ENCODE measurements around the gene TCIRG1.

DNA sequence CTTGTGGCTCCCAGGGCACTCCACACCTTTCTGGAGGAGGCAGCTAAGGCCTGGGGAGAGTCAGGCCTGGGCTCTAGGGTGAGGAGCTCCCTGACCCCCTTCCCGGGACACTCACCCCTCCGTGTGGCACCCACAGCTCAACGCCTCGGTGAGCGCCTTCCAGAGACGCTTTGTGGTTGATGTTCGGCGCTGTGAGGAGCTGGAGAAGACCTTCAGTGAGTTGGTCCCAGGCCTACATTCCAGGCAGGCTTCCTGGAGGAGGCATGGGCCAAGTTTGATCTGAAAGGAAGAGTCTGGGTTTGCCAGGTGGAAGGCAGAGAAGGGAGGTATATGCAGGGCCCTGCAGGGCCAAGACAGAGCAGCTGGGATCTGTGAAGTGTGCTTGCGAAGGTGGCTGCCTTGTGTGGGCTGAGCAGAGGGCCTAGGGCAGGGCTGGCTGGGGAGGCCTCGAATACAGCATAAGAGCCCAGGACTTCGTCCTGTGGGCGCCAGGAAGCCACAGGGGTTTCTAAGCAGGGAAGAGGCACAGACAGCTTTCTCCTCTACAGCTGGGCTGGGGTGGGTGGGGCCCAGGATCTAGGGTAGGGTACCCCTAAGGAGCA is 2.9 kb downstream of the TCIRG1 start:
- TF ChIP-seq, protein P1, sequence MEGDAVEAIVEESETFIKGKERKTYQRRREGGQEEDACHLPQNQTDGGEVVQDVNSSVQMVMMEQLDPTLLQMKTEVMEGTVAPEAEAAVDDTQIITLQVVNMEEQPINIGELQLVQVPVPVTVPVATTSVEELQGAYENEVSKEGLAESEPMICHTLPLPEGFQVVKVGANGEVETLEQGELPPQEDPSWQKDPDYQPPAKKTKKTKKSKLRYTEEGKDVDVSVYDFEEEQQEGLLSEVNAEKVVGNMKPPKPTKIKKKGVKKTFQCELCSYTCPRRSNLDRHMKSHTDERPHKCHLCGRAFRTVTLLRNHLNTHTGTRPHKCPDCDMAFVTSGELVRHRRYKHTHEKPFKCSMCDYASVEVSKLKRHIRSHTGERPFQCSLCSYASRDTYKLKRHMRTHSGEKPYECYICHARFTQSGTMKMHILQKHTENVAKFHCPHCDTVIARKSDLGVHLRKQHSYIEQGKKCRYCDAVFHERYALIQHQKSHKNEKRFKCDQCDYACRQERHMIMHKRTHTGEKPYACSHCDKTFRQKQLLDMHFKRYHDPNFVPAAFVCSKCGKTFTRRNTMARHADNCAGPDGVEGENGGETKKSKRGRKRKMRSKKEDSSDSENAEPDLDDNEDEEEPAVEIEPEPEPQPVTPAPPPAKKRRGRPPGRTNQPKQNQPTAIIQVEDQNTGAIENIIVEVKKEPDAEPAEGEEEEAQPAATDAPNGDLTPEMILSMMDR (IDR thresholded peaks at IDR 0.05; ENCODE audit: poor library complexity) = no peak
- TF ChIP-seq EZH2phosphoT487 (IDR thresholded peaks at IDR 0.05; ENCODE audit: low read depth, severe bottlenecking, unreplicated experiment) (no peak), EZH2 (IDR thresholded peaks at IDR 0.05; ENCODE audit: borderline replicate concordance) (no peak)

All from hepatocyte (in vitro differentiated cells).